Panc1 (cell line): Measurements from ENCODE around the gene RASEF. TPM values are rescaled to one million over a fixed set of nuclear protein-coding genes. Genes with fewer than 3 reads are reported as not detected.

ENCODE experiments used
- ATAC-seq: fragments of 200-7000 bp; cut with Tn5 transposase; 2 replicates; pipeline ENCODE4 v1.9.1; 2020; ENCODE audit warnings: mild to moderate bottlenecking, moderate library complexity
- BruUV-seq: library from RNA; stranded (reverse); fragments of 400-500 nt; replicated peaks from 2 replicates; lab custom pipeline; 2021; lab: Mats Ljungman, UMichigan
- CTCF ChIA-PET: fragments of 300-600 bp; sonication (Branson Sonifier 250); formaldehyde crosslinking; loops from one replicate; lab custom pipeline; 2022; ENCODE audit warnings: antibody characterized with exemption; lab: Charles Lee
- POLR2A ChIA-PET: fragments of 300-600 bp; sonication (Branson Sonifier 250); formaldehyde crosslinking; loops from one replicate; lab custom pipeline; 2022; ENCODE audit warnings: antibody characterized with exemption; lab: Charles Lee
- DNase-seq: peaks from one replicate; pipeline ENCODE4 v3.0.0-alpha.2; 2010; ENCODE audit warnings: low read depth, low spot score
- H3K27ac ChIP-seq: 2 replicates; pipeline ENCODE4 v1.5.1; 2011; ENCODE audit warnings: mild to moderate bottlenecking, low read length, inconsistent platforms
- H3K27me3 ChIP-seq: fragments of 200-500 bp; sonication (Bioruptor generic); 2 replicates; pipeline ENCODE4 v1.6.0; 2014; ENCODE audit warnings: low read length, inconsistent platforms; ENCODE audit not compliant: control insufficient read depth, insufficient read depth
- H3K36me3 ChIP-seq: fragments of 200-500 bp; sonication (Bioruptor generic); 2 replicates; pipeline ENCODE4 v1.5.1; 2014; ENCODE audit warnings: inconsistent platforms, mild to moderate bottlenecking, low read length, moderate library complexity; ENCODE audit not compliant: control insufficient read depth, insufficient read depth
- H3K4me1 ChIP-seq: 2 replicates; pipeline ENCODE4 v1.5.1; 2011; ENCODE audit warnings: inconsistent platforms, mild to moderate bottlenecking, low read length, moderate library complexity; ENCODE audit not compliant: control insufficient read depth, insufficient read depth
- H3K4me3 ChIP-seq, 2 experiments: 2 replicates each; pipeline ENCODE4 v1.5.1; 2011 to 2012; ENCODE audit warnings: low read depth in 2 of 2, low read length in 2 of 2, mild to moderate bottlenecking in 2 of 2, inconsistent platforms in 1 of 2, moderate library complexity in 1 of 2
- H3K9me3 ChIP-seq: fragments of 200-500 bp; sonication (Bioruptor generic); 2 replicates; pipeline ENCODE4 v1.5.1; 2014; ENCODE audit warnings: low read depth, mild to moderate bottlenecking, inconsistent platforms, low read length, moderate library complexity; ENCODE audit not compliant: control insufficient read depth, insufficient read depth
- CTCF ChIP-seq: fragments of 450-650 bp; IDR thresholded peaks from 2 replicates; pipeline ENCODE4 v1.5.1; 2017; ENCODE audit warnings: mild to moderate bottlenecking
- POLR2AphosphoS5 ChIP-seq: IDR thresholded peaks from 2 replicates; pipeline ENCODE4 v1.6.1; 2012; ENCODE audit warnings: mild to moderate bottlenecking, low read depth, low read length, moderate library complexity
- SIN3A ChIP-seq: IDR thresholded peaks from 2 replicates; pipeline ENCODE4 v1.6.1; 2012; ENCODE audit warnings: low read depth, mild to moderate bottlenecking, low read length, moderate library complexity, borderline replicate concordance; ENCODE audit not compliant: insufficient read depth
- TCF7L2 ChIP-seq: IDR thresholded peaks from 2 replicates; pipeline ENCODE4 v1.6.1; 2011; ENCODE audit warnings: mild to moderate bottlenecking, low read depth, low read length, inconsistent platforms
- in situ Hi-C: cut with HindIII; loops from 2 replicates; pipeline ENCODE4 v1.10.0; 2016; ENCODE audit warnings: low sequenced_read_pairs, low pct_unique_long_range_greater_than_20kb
- intact Hi-C: fragments of 100-400 bp; cut with micrococcal nuclease; formaldehyde crosslinking; loops from one replicate; pipeline ENCODE4 v1.10.0; 2022; ENCODE audit not compliant: unreplicated experiment
- total RNA-seq: library from RNA; stranded (reverse); gene quantifications from one replicate; pipeline ENCODE4 v1.2.1, GENCODE V29; 2021; ENCODE audit not compliant: unreplicated experiment
- TF ChIP-seq, protein P1 (sequence below), 2 experiments: IDR thresholded peaks; 2 replicates each; pipeline ENCODE4 v1.6.1; 2011 to 2012; ENCODE audit warnings: low read depth in 2 of 2, control low read depth in 1 of 2, low read length in 1 of 2, mild to moderate bottlenecking in 1 of 2, moderate library complexity in 1 of 2; ENCODE audit not compliant: insufficient read depth in 1 of 2

RASEF gene
- total RNA-seq, 1 experiment from 2014 or later = 2.9 TPM

- intact Hi-C loops (no loop called here), in situ Hi-C loops (no loop called here)
- TF ChIP-seq POLR2AphosphoS5 = no peak
- TF ChIP-seq TCF7L2 = no peak
- TF ChIP-seq, protein P1, sequence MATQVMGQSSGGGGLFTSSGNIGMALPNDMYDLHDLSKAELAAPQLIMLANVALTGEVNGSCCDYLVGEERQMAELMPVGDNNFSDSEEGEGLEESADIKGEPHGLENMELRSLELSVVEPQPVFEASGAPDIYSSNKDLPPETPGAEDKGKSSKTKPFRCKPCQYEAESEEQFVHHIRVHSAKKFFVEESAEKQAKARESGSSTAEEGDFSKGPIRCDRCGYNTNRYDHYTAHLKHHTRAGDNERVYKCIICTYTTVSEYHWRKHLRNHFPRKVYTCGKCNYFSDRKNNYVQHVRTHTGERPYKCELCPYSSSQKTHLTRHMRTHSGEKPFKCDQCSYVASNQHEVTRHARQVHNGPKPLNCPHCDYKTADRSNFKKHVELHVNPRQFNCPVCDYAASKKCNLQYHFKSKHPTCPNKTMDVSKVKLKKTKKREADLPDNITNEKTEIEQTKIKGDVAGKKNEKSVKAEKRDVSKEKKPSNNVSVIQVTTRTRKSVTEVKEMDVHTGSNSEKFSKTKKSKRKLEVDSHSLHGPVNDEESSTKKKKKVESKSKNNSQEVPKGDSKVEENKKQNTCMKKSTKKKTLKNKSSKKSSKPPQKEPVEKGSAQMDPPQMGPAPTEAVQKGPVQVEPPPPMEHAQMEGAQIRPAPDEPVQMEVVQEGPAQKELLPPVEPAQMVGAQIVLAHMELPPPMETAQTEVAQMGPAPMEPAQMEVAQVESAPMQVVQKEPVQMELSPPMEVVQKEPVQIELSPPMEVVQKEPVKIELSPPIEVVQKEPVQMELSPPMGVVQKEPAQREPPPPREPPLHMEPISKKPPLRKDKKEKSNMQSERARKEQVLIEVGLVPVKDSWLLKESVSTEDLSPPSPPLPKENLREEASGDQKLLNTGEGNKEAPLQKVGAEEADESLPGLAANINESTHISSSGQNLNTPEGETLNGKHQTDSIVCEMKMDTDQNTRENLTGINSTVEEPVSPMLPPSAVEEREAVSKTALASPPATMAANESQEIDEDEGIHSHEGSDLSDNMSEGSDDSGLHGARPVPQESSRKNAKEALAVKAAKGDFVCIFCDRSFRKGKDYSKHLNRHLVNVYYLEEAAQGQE (IDR thresholded peaks at IDR 0.05; ENCODE audit: insufficient read depth in 1 of 2, low read depth in 2 of 2, low read length in 1 of 2) = no peak
- no peak for TF ChIP-seq SIN3A
- TF ChIP-seq CTCF = no peak
- H3K27ac ChIP-seq = no peak overlapping the region
- no peaks in the 10 kb centered on the region for H3K9me3 ChIP-seq
- no peak overlapping the region for H3K4me3 ChIP-seq
- H3K4me1 ChIP-seq = no peaks in the 10 kb centered on the region
- H3K27me3 ChIP-seq = no peaks in the 10 kb centered on the region
- ChIA-PET POLR2A (no interaction called here), CTCF (no interaction called here)
- H3K36me3 ChIP-seq = no peaks in the 10 kb centered on the region
- DNase-seq (no peak), ATAC-seq (no peak)
- no TSS peak for BruUV-seq
Observed at GRCh38 chr9:82968388-82968787, 94.6 kb downstream of the RASEF start.

- DNase-seq = no peak
- ChIA-PET CTCF (no interaction called here), POLR2A (no interaction called here)
- intact Hi-C loops (no loop called here), in situ Hi-C loops (no loop called here)
- peak; percentile 87 for ATAC-seq
- Histone ChIP-seq H3K27me3 (no peaks in the 10 kb centered on the region), H3K4me1 (no peaks in the 10 kb centered on the region), H3K9me3 (no peaks in the 10 kb centered on the region), H3K4me3 (no peak overlapping the region), H3K36me3 (no peaks in the 10 kb centered on the region), H3K27ac (no peak overlapping the region)
- no TSS peak for BruUV-seq
- TF ChIP-seq TCF7L2 (no peak), CTCF (peak; percentile 80)
Observed at GRCh38 chr9:82961504-82962125, 101.3 kb downstream of the RASEF start.
